ENCODE measurements around the gene RPTOR. TPM values are rescaled to one million over a fixed set of nuclear protein-coding genes. Genes with fewer than 3 reads are reported as not detected.

RPTOR gene
- total RNA-seq, 1 experiment from 2014 or later, result 25.1 TPM

- Mint-ChIP-seq H3K27me3 (ENCODE audit: low read depth) (peaks cover 83% of the 10 kb centered on the region), H3K36me3 (ENCODE audit: insufficient read depth in 1 of 3, low read depth in 3 of 3) (no peaks in the 10 kb centered on the region; a peak in 1 of 7 replicates), H3K4me3 (no peak overlapping the region), H3K4me1 (peaks cover 3 to 8% of the 10 kb centered on the region in 2 experiments; a peak in 3 of 4 replicates), H3K27ac (no peak overlapping the region), H3K9me3 (no peaks in the 10 kb centered on the region)
- H3K4me1 ChIP-seq (ENCODE audit: insufficient read depth, low read length), result no peaks in the 10 kb centered on the region
- H3K18ac ChIP-seq (ENCODE audit: insufficient read length, low read depth, low read length), result no peak overlapping the region
- no peak overlapping the region for H4K5ac ChIP-seq (ENCODE audit: insufficient read length, low read depth, low read length)
- H3T11ph ChIP-seq (ENCODE audit: low read length), result no peak overlapping the region
- no peaks in the 10 kb centered on the region for H3K9me3 ChIP-seq (ENCODE audit: control insufficient read depth, low read depth, low read length)
- H4K91ac ChIP-seq (ENCODE audit: insufficient read length, low read depth, low read length), result no peak overlapping the region
- H3K27me3 ChIP-seq (ENCODE audit: insufficient read depth, low read length), result peaks cover 12% of the 10 kb centered on the region
- H2AK5ac ChIP-seq (ENCODE audit: insufficient read length, low read length), result no peak overlapping the region
- H3K9ac ChIP-seq (ENCODE audit: extremely low read depth, insufficient read length, low read length), result no peak overlapping the region
- H2BK20ac ChIP-seq (ENCODE audit: low read depth, low read length, poor library complexity, severe bottlenecking), result no peak overlapping the region
- no peak for TF ChIP-seq CTCF (conservative IDR thresholded peaks at IDR 0.05)
- H3K23ac ChIP-seq (ENCODE audit: insufficient read length, low read depth, low read length), result no peak overlapping the region
- H3K4ac ChIP-seq (ENCODE audit: low read depth, low read length), result no peak overlapping the region
- H3K79me1 ChIP-seq (ENCODE audit: insufficient read depth, low read depth, low read length, poor library complexity, severe bottlenecking), result no peaks in the 10 kb centered on the region
- H2AFZ ChIP-seq (ENCODE audit: low read length), result no peak overlapping the region
- H3K4me2 ChIP-seq (ENCODE audit: insufficient read depth, insufficient read length, low read length), result no peak overlapping the region
- no peak overlapping the region for H2BK15ac ChIP-seq (ENCODE audit: low read depth, low read length)
- DNase-seq, result no peak
- no peak overlapping the region for H2BK5ac ChIP-seq (ENCODE audit: insufficient read length, low read length)
- H4K8ac ChIP-seq (replicated peaks; ENCODE audit: insufficient read length, low read depth, low read length), result no peak overlapping the region
- no peaks in the 10 kb centered on the region for H3K79me2 ChIP-seq (ENCODE audit: insufficient read depth, low read length)
- no peak overlapping the region for H2BK120ac ChIP-seq (ENCODE audit: low read depth, low read length, poor library complexity, severe bottlenecking)
- H2BK12ac ChIP-seq (ENCODE audit: insufficient read length, low read depth, low read length), result no peak overlapping the region
- H4K20me1 ChIP-seq (ENCODE audit: control insufficient read depth, insufficient read depth, insufficient read length), result no peaks in the 10 kb centered on the region
- no CpG with 5 or more reads among the region's 9 CpGs for WGBS (ENCODE audit: extremely low coverage, insufficient read length, low lambda C conversion rate)
- no peak overlapping the region for H3K14ac ChIP-seq (ENCODE audit: insufficient read depth, low read length)
- H3K23me2 ChIP-seq (ENCODE audit: insufficient read length, low read depth, low read length, poor library complexity, severe bottlenecking), result no peaks in the 10 kb centered on the region
- no peak overlapping the region for H3K27ac ChIP-seq (ENCODE audit: insufficient read length, low read depth, low read length)
- H3K56ac ChIP-seq (ENCODE audit: insufficient read length, low read depth, low read length), result no peak overlapping the region
Measured at GRCh38 chr17:80569924-80570323, 25.3 kb downstream of the RPTOR start.

Data from H9 (cell line).